Hypothalamus (tissue), 51 donors: ENCODE data around the gene SLC22A15.
A peak's percentile ranks its signal among the peaks of the same experiment; 100 is the strongest.
"Not testable (repeated sequence)": the region's sequence is repeated elsewhere in the genome, so short reads cannot be mapped to it uniquely, and the experiment has no call there.

Source experiments
- DNase-seq, 51 donors: peaks; one replicate each; lab custom pipeline; 2025; lab: John Stamatoyannopoulos, UW

SLC22A15 gene

GRCh38 chr1:115980156-115980555, 3.8 kb downstream of the SLC22A15 start:
- no peak for DNase-seq

GRCh38 chr1:115980998-115981993, 5.0 kb downstream of the SLC22A15 start:
- peak in 14 of 51 donors; percentile 10 to 73 (median 24) for DNase-seq

GRCh38 chr1:115982400-115982799, 6.1 kb downstream of the SLC22A15 start:
- DNase-seq: no peak

- DNase-seq: no peak
These were observed 7.3 kb downstream of the SLC22A15 start for GRCh38 chr1:115983584-115983983.

GRCh38 chr1:115987623-115988022, 11.3 kb downstream of the SLC22A15 start:
- no peak for DNase-seq

GRCh38 chr1:115988953-115989352, 12.6 kb downstream of the SLC22A15 start:
- no peak for DNase-seq

- DNase-seq: no peak
These were observed 13.4 kb downstream of the SLC22A15 start for GRCh38 chr1:115989699-115990098.

- DNase-seq: peak in 3 of 51 donors; percentile 17 to 20 (median 18)
These were observed 15.6 kb downstream of the SLC22A15 start for GRCh38 chr1:115991909-115992308.

GRCh38 chr1:115997921-115998320, 21.6 kb downstream of the SLC22A15 start:
- not testable (repeated sequence) for DNase-seq

GRCh38 chr1:116001739-116002487, 25.6 kb downstream of the SLC22A15 start:
- peak in 1 of 51 donors; percentile 33 for DNase-seq

GRCh38 chr1:116002781-116003420, 26.6 kb downstream of the SLC22A15 start:
- DNase-seq: peak in 31 of 51 donors; percentile 15 to 83 (median 49)

- DNase-seq: no peak
These were observed 27.5 kb downstream of the SLC22A15 start for GRCh38 chr1:116003823-116004222.

- no peak for DNase-seq
These were observed 30.2 kb downstream of the SLC22A15 start for GRCh38 chr1:116006486-116006964.

GRCh38 chr1:116008656-116009390, 32.5 kb downstream of the SLC22A15 start:
- DNase-seq: peak in 26 of 51 donors; percentile 5 to 73 (median 38)

GRCh38 chr1:116012716-116013115, 36.4 kb downstream of the SLC22A15 start:
- peak in 8 of 51 donors; percentile 8 to 26 (median 18) for DNase-seq

GRCh38 chr1:116015679-116016078, 39.4 kb downstream of the SLC22A15 start:
- no peak for DNase-seq

- no peak for DNase-seq
These were observed 41.7 kb downstream of the SLC22A15 start for GRCh38 chr1:116018007-116018406.

- DNase-seq: no peak
These were observed 43.4 kb downstream of the SLC22A15 start for GRCh38 chr1:116019653-116020253.

GRCh38 chr1:116020668-116021272, 44.5 kb downstream of the SLC22A15 start:
- peak in 28 of 51 donors; percentile 2 to 73 (median 40) for DNase-seq
